Daoy (cell line): Measurements from ENCODE around the gene ZAR1L. TPM values are rescaled to one million over a fixed set of nuclear protein-coding genes. Genes with fewer than 3 reads are reported as not detected.

Experiments used
- DNase-seq: peaks from one replicate; pipeline ENCODE4 v3.0.0-alpha.2; 2015; ENCODE audit warnings: low read depth
- total RNA-seq: library from RNA; depleted of rRNA; stranded (reverse); fragments of >200 nt; shearing (Covaris generic); gene quantifications from 2 replicates; pipeline ENCODE4 v1.2.3, GENCODE V29; 2014; rRNA removed

The ZAR1L gene
- total RNA-seq, 1 experiment from 2014 or later: not detected

GRCh38 chr13:32254916-32255723, 60.0 kb downstream of the ZAR1L start:
- DNase-seq: no peak

GRCh38 chr13:32254416-32254815, 60.7 kb downstream of the ZAR1L start:
- no peak for DNase-seq

GRCh38 chr13:32253911-32254399, 61.2 kb downstream of the ZAR1L start:
- no peak for DNase-seq

Other genes starting within 250 kb of the ZAR1L start
- 7.8 and 19.4 TPM in 2 replicates for gene BRCA2, start 145 bp upstream of the ZAR1L start, total RNA-seq
- gene N4BP2L1, start 112.8 kb upstream of the ZAR1L start, total RNA-seq: 0.34 TPM in 1 of 2 replicates, not detected in the other
- gene N4BP2L2, start 223.4 kb upstream of the ZAR1L start, total RNA-seq: 35.6 and 45.9 TPM in 2 replicates